PC-9 (cell line): ENCODE measurements around the gene KRTAP9-2.

Source experiments
- EZH2 ChIP-seq: fragments of 200-600 bp; sonication (generic); IDR thresholded peaks from 2 replicates; pipeline ENCODE4 v1.8.0; 2017; ENCODE audit warnings: antibody characterized with exemption, low read depth
- TF ChIP-seq, protein P1 (sequence below): fragments of 200-600 bp; sonication (generic); conservative IDR thresholded peaks from 2 replicates; pipeline ENCODE4 v1.6.1; 2017; ENCODE audit warnings: mixed run types, antibody characterized with exemption, mild to moderate bottlenecking, moderate library complexity

GRCh38 chr17:41265078-41265477, 38.6 kb downstream of the KRTAP9-2 start, which contains the start of gene KRTAP9-6:
- TF ChIP-seq, protein P1, sequence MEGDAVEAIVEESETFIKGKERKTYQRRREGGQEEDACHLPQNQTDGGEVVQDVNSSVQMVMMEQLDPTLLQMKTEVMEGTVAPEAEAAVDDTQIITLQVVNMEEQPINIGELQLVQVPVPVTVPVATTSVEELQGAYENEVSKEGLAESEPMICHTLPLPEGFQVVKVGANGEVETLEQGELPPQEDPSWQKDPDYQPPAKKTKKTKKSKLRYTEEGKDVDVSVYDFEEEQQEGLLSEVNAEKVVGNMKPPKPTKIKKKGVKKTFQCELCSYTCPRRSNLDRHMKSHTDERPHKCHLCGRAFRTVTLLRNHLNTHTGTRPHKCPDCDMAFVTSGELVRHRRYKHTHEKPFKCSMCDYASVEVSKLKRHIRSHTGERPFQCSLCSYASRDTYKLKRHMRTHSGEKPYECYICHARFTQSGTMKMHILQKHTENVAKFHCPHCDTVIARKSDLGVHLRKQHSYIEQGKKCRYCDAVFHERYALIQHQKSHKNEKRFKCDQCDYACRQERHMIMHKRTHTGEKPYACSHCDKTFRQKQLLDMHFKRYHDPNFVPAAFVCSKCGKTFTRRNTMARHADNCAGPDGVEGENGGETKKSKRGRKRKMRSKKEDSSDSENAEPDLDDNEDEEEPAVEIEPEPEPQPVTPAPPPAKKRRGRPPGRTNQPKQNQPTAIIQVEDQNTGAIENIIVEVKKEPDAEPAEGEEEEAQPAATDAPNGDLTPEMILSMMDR = no peak
- TF ChIP-seq EZH2 = no peak
